Body of pancreas (tissue), 4 donors: ENCODE data around the gene FAM131A. TPM values are rescaled to one million over a fixed set of nuclear protein-coding genes. Genes with fewer than 3 reads are reported as not detected.

ENCODE experiments used
- ATAC-seq: fragments of 150-250 bp; one replicate; pipeline ENCODE4 v1.9.1; 2016
- DNase-seq, 4 donors: peaks; one replicate each; pipeline ENCODE4 v3.0.0-alpha.2; 2019
- H3K27ac ChIP-seq, 4 donors: fragments of 200-600 bp; sonication (generic); 1 replicate in 3 of 4; 2 replicates in 1 of 4; pipeline versions ENCODE4 v1.5.1 to v1.6.1; 2016 to 2019; ENCODE audit warnings: mild to moderate bottlenecking in 1 of 4, mixed read lengths in 1 of 4, moderate library complexity in 1 of 4
- H3K27me3 ChIP-seq, 2 donors: fragments of 200-600 bp; sonication (generic); one replicate each; pipeline ENCODE4 v1.6.0; 2016; ENCODE audit warnings: mild to moderate bottlenecking in 1 of 2
- H3K36me3 ChIP-seq, 2 donors: fragments of 200-600 bp; sonication (generic); replicated peaks in 1 of 2; 2 replicates each; pipeline ENCODE4 v1.5.1; 2016; ENCODE audit warnings: low read depth in 2 of 2; ENCODE audit not compliant: insufficient read depth in 1 of 2
- H3K4me1 ChIP-seq: fragments of 200-600 bp; sonication (generic); one replicate; pipeline ENCODE4 v1.6.0; 2016
- H3K4me3 ChIP-seq, 2 donors: fragments of 200-600 bp; sonication (generic); 1 replicate in 1 of 2; 2 replicates in 1 of 2; pipeline ENCODE4 v1.5.1; 2016 to 2019
- H3K9me3 ChIP-seq, 3 donors: fragments of 200-600 bp; sonication (generic); 1 replicate in 2 of 3; 2 replicates in 1 of 3; pipeline ENCODE4 v1.5.1; 2016
- POLR2A ChIP-seq, 3 donors: fragments of 450-650 bp; IDR thresholded peaks; one replicate each; pipeline ENCODE4 v1.6.1; 2016; ENCODE audit warnings: antibody characterized with exemption in 3 of 3, mild to moderate bottlenecking in 2 of 3
- WGBS, 2 donors: methylation state at CpG; one replicate each; pipeline ENCODE4 v1.1.5; 2017; 5-methylcytosine and 5-hydroxymethylcytosine counted together
- intact Hi-C: fragments of 100-400 bp; cut with DNase I; formaldehyde crosslinking; loops from one replicate; pipeline ENCODE4 v1.15.1; 2023
- total RNA-seq, 2 donors: library from RNA; depleted of rRNA; stranded (reverse); fragments of >200 nt; gene quantifications; one replicate each; pipeline ENCODE4 v1.1.0, GENCODE V29; 2016
- TF ChIP-seq, protein P1 (sequence below), 7 experiments: fragments of 450-650 bp in 4 of 7; fragments of 200-600 bp in 3 of 7; sonication (generic) in 3 of 7; IDR thresholded peaks; one replicate each; pipeline ENCODE4 v1.5.1; 2016 to 2019; ENCODE audit warnings: antibody characterized with exemption in 7 of 7

FAM131A gene
- total RNA-seq, 2 donors from 2014 or later, result 11.5 to 13.5 TPM

DNA sequence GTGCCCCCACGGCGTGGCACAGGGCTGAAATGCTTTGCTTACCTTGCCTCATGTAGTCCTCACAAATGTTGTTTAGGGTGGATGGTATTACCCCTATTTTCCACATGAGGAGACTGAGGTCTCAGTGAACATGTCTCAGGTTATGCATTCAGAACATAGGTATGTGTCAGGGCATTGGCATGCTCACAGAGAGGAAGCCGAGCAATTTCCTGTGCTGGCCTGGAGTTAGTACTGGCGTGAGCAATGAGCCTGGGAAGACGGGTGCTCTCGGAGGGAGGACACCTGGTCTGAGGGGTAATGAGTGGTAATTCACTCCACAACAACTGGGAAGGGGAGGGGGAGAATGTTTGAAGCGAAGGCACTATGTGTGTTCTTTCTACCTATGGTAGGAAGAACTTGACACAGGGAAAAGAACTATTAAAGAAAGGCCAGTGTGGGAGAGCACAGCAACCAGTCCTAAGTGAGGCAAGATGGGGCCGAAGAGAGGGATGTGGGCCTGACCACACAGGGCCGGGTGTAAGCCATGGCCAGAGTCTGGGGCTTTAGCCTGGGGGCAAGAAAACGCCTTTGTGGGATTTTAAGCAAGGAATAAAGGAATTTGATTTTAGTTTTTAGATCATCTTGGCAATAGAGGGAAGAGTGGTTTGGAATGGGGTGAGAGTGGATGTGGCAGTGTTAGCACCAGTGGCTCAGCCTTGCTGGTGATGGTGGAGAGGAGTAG lies 4.9 kb upstream of the FAM131A start:
- DNase-seq (no peak), ATAC-seq (no peak)
- H3K36me3 ChIP-seq, result peaks cover 33 to 59% of the 10 kb centered on the region in 2 donors
- WGBS, 2 donors, result 71 to 79% methylated on average over 10 of the region's 10 CpGs
- no peaks in the 10 kb centered on the region for H3K27me3 ChIP-seq
- peaks cover 17% of the 10 kb centered on the region for H3K4me1 ChIP-seq
- no peak overlapping the region for H3K4me3 ChIP-seq
- TF ChIP-seq POLR2A (IDR thresholded peaks at IDR 0.05), result no peak
- TF ChIP-seq, protein P1, sequence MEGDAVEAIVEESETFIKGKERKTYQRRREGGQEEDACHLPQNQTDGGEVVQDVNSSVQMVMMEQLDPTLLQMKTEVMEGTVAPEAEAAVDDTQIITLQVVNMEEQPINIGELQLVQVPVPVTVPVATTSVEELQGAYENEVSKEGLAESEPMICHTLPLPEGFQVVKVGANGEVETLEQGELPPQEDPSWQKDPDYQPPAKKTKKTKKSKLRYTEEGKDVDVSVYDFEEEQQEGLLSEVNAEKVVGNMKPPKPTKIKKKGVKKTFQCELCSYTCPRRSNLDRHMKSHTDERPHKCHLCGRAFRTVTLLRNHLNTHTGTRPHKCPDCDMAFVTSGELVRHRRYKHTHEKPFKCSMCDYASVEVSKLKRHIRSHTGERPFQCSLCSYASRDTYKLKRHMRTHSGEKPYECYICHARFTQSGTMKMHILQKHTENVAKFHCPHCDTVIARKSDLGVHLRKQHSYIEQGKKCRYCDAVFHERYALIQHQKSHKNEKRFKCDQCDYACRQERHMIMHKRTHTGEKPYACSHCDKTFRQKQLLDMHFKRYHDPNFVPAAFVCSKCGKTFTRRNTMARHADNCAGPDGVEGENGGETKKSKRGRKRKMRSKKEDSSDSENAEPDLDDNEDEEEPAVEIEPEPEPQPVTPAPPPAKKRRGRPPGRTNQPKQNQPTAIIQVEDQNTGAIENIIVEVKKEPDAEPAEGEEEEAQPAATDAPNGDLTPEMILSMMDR (IDR thresholded peaks at IDR 0.05), result no peak
- H3K9me3 ChIP-seq, result no peaks in the 10 kb centered on the region
- intact Hi-C loops, result no loop called here
- peak overlapping the region in 2 of 4 donors; percentile 27 to 29 for H3K27ac ChIP-seq

DNA sequence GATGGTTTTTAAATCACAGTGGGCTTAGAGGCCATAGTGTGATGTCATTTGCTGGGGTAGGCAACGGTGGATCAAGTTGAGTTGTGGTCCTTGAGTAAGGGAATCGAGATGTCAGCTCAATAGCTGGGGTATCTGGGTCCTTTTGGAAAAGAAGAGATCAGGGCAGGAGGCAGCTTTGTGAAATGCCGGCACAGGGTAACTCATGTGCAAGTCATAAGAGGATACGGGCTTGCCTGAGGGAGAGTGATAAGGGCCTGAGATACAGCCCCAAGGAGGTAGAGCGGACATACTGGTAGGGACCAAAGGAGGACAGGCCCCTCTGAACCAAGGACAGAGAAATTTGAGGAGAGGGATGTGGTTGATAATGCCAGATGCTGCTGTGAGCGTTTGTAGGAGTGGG lies 4.2 kb upstream of the FAM131A start:
- ATAC-seq, result no peak
- DNase-seq, result no peak
- TF ChIP-seq, protein P1 (IDR thresholded peaks at IDR 0.05), result no peak
- no peak for TF ChIP-seq POLR2A (IDR thresholded peaks at IDR 0.05)
- intact Hi-C loops, result no loop called here
- H3K4me3 ChIP-seq, result no peak overlapping the region
- no peaks in the 10 kb centered on the region for H3K27me3 ChIP-seq
- peaks cover 22% of the 10 kb centered on the region for H3K4me1 ChIP-seq
- peak overlapping the region in 1 of 4 donors; percentile 13 for H3K27ac ChIP-seq
- no peaks in the 10 kb centered on the region for H3K9me3 ChIP-seq
- H3K36me3 ChIP-seq, result peaks cover 26 to 52% of the 10 kb centered on the region in 2 donors
- 78% methylated on average over 6 of the region's 6 CpGs for WGBS, 2 donors

DNA sequence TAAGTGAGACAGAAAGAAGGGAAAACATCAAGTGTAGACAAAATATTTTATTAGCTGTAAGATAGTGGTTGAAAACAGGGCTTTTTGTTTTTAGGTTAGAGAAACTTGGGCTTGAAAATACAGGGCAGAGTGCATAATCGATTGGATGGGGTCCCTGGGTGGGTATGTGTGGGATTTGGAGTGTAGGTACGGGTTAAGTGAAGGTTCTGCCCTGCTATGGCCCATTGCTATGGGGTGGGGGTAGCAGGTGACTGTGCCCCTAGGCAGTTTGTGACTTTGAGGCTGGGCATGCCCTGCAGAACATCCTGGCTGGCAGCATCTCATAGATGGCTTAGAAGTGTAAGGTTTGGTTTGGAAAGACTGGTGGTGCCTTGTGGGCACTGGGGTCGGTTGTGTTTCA lies 3.7 kb upstream of the FAM131A start:
- ATAC-seq, result no peak
- Histone ChIP-seq H3K36me3 (peaks cover 22 to 47% of the 10 kb centered on the region in 2 donors), H3K4me1 (peaks cover 22% of the 10 kb centered on the region), H3K27me3 (no peaks in the 10 kb centered on the region), H3K27ac (peak overlapping the region in 3 of 4 donors; percentile 6 to 14 (median 13)), H3K9me3 (no peaks in the 10 kb centered on the region), H3K4me3 (no peak overlapping the region)
- 61 to 66% methylated on average over 3 of the region's 3 CpGs for WGBS, 2 donors
- intact Hi-C loops, result no loop called here
- DNase-seq, result no peak
- TF ChIP-seq POLR2A (IDR thresholded peaks at IDR 0.05), result no peak
- TF ChIP-seq, protein P1 (IDR thresholded peaks at IDR 0.05), result no peak

GRCh38 chr3:184334470-184335158 lies 2.8 kb upstream of the FAM131A start:
- Histone ChIP-seq H3K27ac (peak overlapping the region in 3 of 4 donors; percentile 96 to 98 (median 96)), H3K36me3 (peaks cover 15 to 41% of the 10 kb centered on the region in 2 donors), H3K9me3 (no peaks in the 10 kb centered on the region), H3K4me3 (no peak overlapping the region), H3K27me3 (no peaks in the 10 kb centered on the region), H3K4me1 (peaks cover 22% of the 10 kb centered on the region)
- no peak for DNase-seq
- WGBS, 2 donors, result 78 to 82% methylated on average over 15 of the region's 15 CpGs
- no peak for ATAC-seq
- TF ChIP-seq, protein P1 (IDR thresholded peaks at IDR 0.05), result no peak
- TF ChIP-seq POLR2A (IDR thresholded peaks at IDR 0.05), result no peak
- intact Hi-C loops, result no loop called here
